Neuronal stem cell (in vitro differentiated cells): ENCODE results near the gene AS3MT.

ENCODE experiments used
- DNase-seq: peaks from one replicate; pipeline ENCODE4 v3.0.0-alpha.2; 2013; ENCODE audit warnings: low spot score
- H2AFZ ChIP-seq: one replicate; pipeline ENCODE4 v1.6.1; 2013; ENCODE audit warnings: mild to moderate bottlenecking, low read length, inconsistent platforms
- H2AK5ac ChIP-seq: 2 replicates; pipeline ENCODE4 v1.6.1; 2013; ENCODE audit warnings: low read depth, mild to moderate bottlenecking, inconsistent platforms, low read length, moderate library complexity, mixed read lengths
- H2BK120ac ChIP-seq: 2 replicates; pipeline ENCODE4 v1.6.1; 2013; ENCODE audit warnings: low read depth, mild to moderate bottlenecking, inconsistent platforms, low read length, moderate library complexity, mixed read lengths
- H2BK12ac ChIP-seq: one replicate; pipeline ENCODE4 v1.6.1; 2013; ENCODE audit warnings: low read length, inconsistent platforms
- H2BK15ac ChIP-seq: 2 replicates; pipeline ENCODE4 v1.6.1; 2013; ENCODE audit warnings: mild to moderate bottlenecking, low read length, inconsistent platforms, mixed read lengths
- H2BK5ac ChIP-seq: one replicate; pipeline ENCODE4 v1.6.1; 2013; ENCODE audit warnings: inconsistent platforms, mild to moderate bottlenecking, low read length, moderate library complexity
- H3K14ac ChIP-seq: one replicate; pipeline ENCODE4 v1.6.1; 2013; ENCODE audit warnings: low read length, inconsistent platforms
- H3K18ac ChIP-seq: 2 replicates; pipeline ENCODE4 v1.6.1; 2013; ENCODE audit warnings: low read length, inconsistent platforms
- H3K23ac ChIP-seq: 2 replicates; pipeline ENCODE4 v1.6.1; 2013; ENCODE audit warnings: low read depth, mild to moderate bottlenecking, mixed read lengths, low read length, inconsistent platforms; ENCODE audit not compliant: poor library complexity
- H3K27ac ChIP-seq: replicated peaks from 3 replicates; pipeline ENCODE4 v1.5.1; 2013; ENCODE audit warnings: low read length, inconsistent platforms
- H3K27me3 ChIP-seq, 3 experiments: 2 replicates each; pipeline ENCODE4 v1.6.1; 2013; ENCODE audit warnings: low read length in 3 of 3, mild to moderate bottlenecking in 2 of 3, inconsistent platforms in 1 of 3, low read depth in 1 of 3, mixed read lengths in 1 of 3, moderate library complexity in 1 of 3; ENCODE audit not compliant: control insufficient read depth in 3 of 3, insufficient read depth in 3 of 3
- H3K36me3 ChIP-seq, 2 donors: replicated peaks in 1 of 2; 2 replicates each; pipeline ENCODE4 v1.6.1; 2013; ENCODE audit warnings: low read length in 2 of 2; ENCODE audit not compliant: control insufficient read depth in 2 of 2, insufficient read depth in 2 of 2
- H3K4ac ChIP-seq: 2 replicates; pipeline ENCODE4 v1.6.1; 2013; ENCODE audit warnings: inconsistent platforms, mild to moderate bottlenecking, low read length, moderate library complexity
- H3K4me1 ChIP-seq, 2 donors: 1 replicate in 1 of 2; 2 replicates in 1 of 2; pipeline ENCODE4 v1.6.1; 2013; ENCODE audit warnings: low read length in 2 of 2, low read depth in 1 of 2; ENCODE audit not compliant: control insufficient read depth in 2 of 2, insufficient read depth in 1 of 2
- H3K4me2 ChIP-seq: one replicate; pipeline ENCODE4 v1.6.1; 2013; ENCODE audit warnings: mild to moderate bottlenecking, low read length, inconsistent platforms; ENCODE audit not compliant: insufficient read depth, poor library complexity, severe bottlenecking
- H3K4me3 ChIP-seq, 2 donors: 2 replicates each; pipeline ENCODE4 v1.5.1; 2013; ENCODE audit warnings: low read length in 2 of 2, mild to moderate bottlenecking in 2 of 2, inconsistent platforms in 1 of 2, moderate library complexity in 1 of 2
- H3K79me1 ChIP-seq: one replicate; pipeline ENCODE4 v1.6.1; 2013; ENCODE audit warnings: low read depth, mild to moderate bottlenecking, inconsistent platforms, low read length, moderate library complexity
- H3K9ac ChIP-seq: one replicate; pipeline ENCODE4 v1.6.1; 2013; ENCODE audit warnings: mild to moderate bottlenecking, low read depth, low read length, inconsistent platforms; ENCODE audit not compliant: poor library complexity
- H3K9me3 ChIP-seq, 2 donors: replicated peaks in 1 of 2; 2 replicates each; pipeline versions ENCODE3 to v1.6.1; 2013; ENCODE audit warnings: low read length in 2 of 2, mild to moderate bottlenecking in 2 of 2, inconsistent platforms in 1 of 2, low read depth in 1 of 2, mixed read lengths in 1 of 2, moderate library complexity in 1 of 2; ENCODE audit not compliant: control insufficient read depth in 2 of 2, insufficient read depth in 1 of 2
- H4K8ac ChIP-seq: one replicate; pipeline ENCODE4 v1.6.1; 2013; ENCODE audit warnings: low read depth, mild to moderate bottlenecking, inconsistent platforms, low read length, moderate library complexity
- H4K91ac ChIP-seq: one replicate; pipeline ENCODE4 v1.6.1; 2013; ENCODE audit warnings: low read length, low read depth, mild to moderate bottlenecking, inconsistent platforms; ENCODE audit not compliant: poor library complexity
- WGBS, 2 donors: extraction: QIAGEN DNeasy Blood & Tissue Kit; methylation state at CpG; one replicate each; pipeline ENCODE4 v1.1.7; 2013; ENCODE audit warnings: missing lambda C conversion rate in 2 of 2, mixed read lengths in 1 of 2; ENCODE audit not compliant: insufficient read length in 2 of 2, insufficient replicate concordance in 1 of 2; ENCODE audit errors: extremely low coverage in 2 of 2; 5-methylcytosine and 5-hydroxymethylcytosine counted together

The AS3MT gene

GRCh38 chr10:102856758-102857424 lies 12.4 kb upstream of the AS3MT start:
- Histone ChIP-seq H3K36me3 (peaks cover 0 to 11% of the 10 kb centered on the region in 2 donors), H3K9me3 (no peaks in the 10 kb centered on the region)
- WGBS, 2 donors = no CpG with 5 or more reads among the region's 3 CpGs

GRCh38 chr10:102859911-102860310 lies 9.4 kb upstream of the AS3MT start:
- H2AK5ac ChIP-seq = no peak overlapping the region
- H3K36me3 ChIP-seq = peaks cover 2 to 33% of the 10 kb centered on the region in 2 donors
- H3K27ac ChIP-seq = no peak overlapping the region
- no peaks in the 10 kb centered on the region for H3K4me1 ChIP-seq
- no peak overlapping the region for H3K9ac ChIP-seq
- no peak overlapping the region for H3K23ac ChIP-seq
- no peak overlapping the region for H2BK15ac ChIP-seq
- H4K91ac ChIP-seq = no peak overlapping the region
- no peaks in the 10 kb centered on the region for H3K79me1 ChIP-seq
- no peak overlapping the region for H2BK12ac ChIP-seq
- no peak overlapping the region for H2AFZ ChIP-seq
- H3K14ac ChIP-seq = no peak overlapping the region
- no peaks in the 10 kb centered on the region for H3K27me3 ChIP-seq
- H3K9me3 ChIP-seq = no peaks in the 10 kb centered on the region
- DNase-seq = no peak
- no peak overlapping the region for H3K4me3 ChIP-seq
- no peak overlapping the region for H2BK5ac ChIP-seq
- H3K4me2 ChIP-seq = no peak overlapping the region
- WGBS, 2 donors = 100% methylated on average over 1 of the region's 2 CpGs; no CpG with 5 or more reads in 1 of the 2 donors
- H3K18ac ChIP-seq = no peak overlapping the region
- H2BK120ac ChIP-seq = no peak overlapping the region
- no peak overlapping the region for H3K4ac ChIP-seq
- no peak overlapping the region for H4K8ac ChIP-seq

More at GRCh38 chr10:102856758-102857424, 12.4 kb upstream of the AS3MT start:
- no peak overlapping the region for H2BK15ac ChIP-seq
- H3K14ac ChIP-seq = no peak overlapping the region
- no peak overlapping the region for H2BK120ac ChIP-seq
- no peak overlapping the region for H3K4me3 ChIP-seq
- no peak overlapping the region for H3K9ac ChIP-seq
- no peak overlapping the region for H3K27ac ChIP-seq
- H2BK5ac ChIP-seq = no peak overlapping the region
- no peaks in the 10 kb centered on the region for H3K79me1 ChIP-seq
- no peak overlapping the region for H3K4ac ChIP-seq
- no peak overlapping the region for H3K23ac ChIP-seq
- no peak overlapping the region for H2BK12ac ChIP-seq
- H3K27me3 ChIP-seq = no peaks in the 10 kb centered on the region
- DNase-seq = no peak
- H2AFZ ChIP-seq = no peak overlapping the region
- no peak overlapping the region for H4K8ac ChIP-seq
- H3K4me1 ChIP-seq = no peaks in the 10 kb centered on the region
- H4K91ac ChIP-seq = no peak overlapping the region
- H3K18ac ChIP-seq = no peak overlapping the region
- no peak overlapping the region for H2AK5ac ChIP-seq
- H3K4me2 ChIP-seq = no peak overlapping the region

GRCh38 chr10:102863660-102864059 lies 5.6 kb upstream of the AS3MT start:
- Histone ChIP-seq H3K79me1 (no peaks in the 10 kb centered on the region), H3K9ac (no peak overlapping the region), H2AK5ac (no peak overlapping the region), H3K23ac (no peak overlapping the region), H2BK12ac (no peak overlapping the region), H4K8ac (no peak overlapping the region), H3K9me3 (no peaks in the 10 kb centered on the region), H2BK120ac (no peak overlapping the region), H2AFZ (no peak overlapping the region), H3K18ac (no peak overlapping the region), H4K91ac (no peak overlapping the region), H3K27me3 (no peaks in the 10 kb centered on the region), H2BK5ac (no peak overlapping the region), H3K4me2 (no peak overlapping the region), H2BK15ac (no peak overlapping the region), H3K14ac (no peak overlapping the region), H3K27ac (no peak overlapping the region), H3K4ac (no peak overlapping the region), H3K4me3 (no peak overlapping the region), H3K4me1 (no peaks in the 10 kb centered on the region), H3K36me3 (peaks cover 2 to 33% of the 10 kb centered on the region in 2 donors)
- no CpG with 5 or more reads among the region's 2 CpGs for WGBS, 2 donors
- no peak for DNase-seq

- no peak overlapping the region for H2BK15ac ChIP-seq
- no peak overlapping the region for H3K4me2 ChIP-seq
- no peak overlapping the region for H3K9ac ChIP-seq
- H2BK120ac ChIP-seq = no peak overlapping the region
- H3K36me3 ChIP-seq = peaks cover 2 to 28% of the 10 kb centered on the region in 2 donors
- no peak overlapping the region for H3K18ac ChIP-seq
- H3K23ac ChIP-seq = no peak overlapping the region
- no peak overlapping the region for H3K4ac ChIP-seq
- no peak overlapping the region for H3K14ac ChIP-seq
- no peaks in the 10 kb centered on the region for H3K79me1 ChIP-seq
- no peak overlapping the region for H2AFZ ChIP-seq
- H2BK5ac ChIP-seq = no peak overlapping the region
- no peak overlapping the region for H3K4me3 ChIP-seq
- H3K27me3 ChIP-seq = no peaks in the 10 kb centered on the region
- no peak overlapping the region for H4K8ac ChIP-seq
- H3K27ac ChIP-seq = no peak overlapping the region
- H4K91ac ChIP-seq = no peak overlapping the region
- H2AK5ac ChIP-seq = no peak overlapping the region
- no peak for DNase-seq
- H3K9me3 ChIP-seq = no peaks in the 10 kb centered on the region
- WGBS, 2 donors = 100% methylated on average over 1 of the region's 3 CpGs; no CpG with 5 or more reads in 1 of the 2 donors
- no peak overlapping the region for H2BK12ac ChIP-seq
- H3K4me1 ChIP-seq = peaks cover 4 to 6% of the 10 kb centered on the region in 2 donors
Observed at GRCh38 chr10:102865620-102866019, 3.6 kb upstream of the AS3MT start.
